ENCODE results near the gene MAD1L1. TPM values are rescaled to one million over a fixed set of nuclear protein-coding genes. Genes with fewer than 3 reads are reported as not detected.
A peak's percentile ranks its signal among the peaks of the same experiment; 100 is the strongest.

The MAD1L1 gene
- total and polyA plus RNA-seq, 2 of the 8 experiments (the other 6 are each of a cell fraction or from before 2014, with no cell fraction given), result 40.4 to 44.6 TPM

GRCh38 chr7:2107386-2108070 is 125.2 kb downstream of the MAD1L1 start:
- 88% methylated on average over 20 of the region's 21 CpGs; no CpG with 5 or more reads in 1 of the 2 experiments for WGBS, 2 experiments (ENCODE audit: extremely low coverage in 1 of 2, insufficient coverage in 1 of 2, insufficient read length in 1 of 2, insufficient replicate concordance in 2 of 2, low coverage in 1 of 2, low lambda C conversion rate in 2 of 2, missing lambda C conversion rate in 1 of 2)
- CTCF ChIA-PET (ENCODE audit: partially characterized antibody), result no interaction called here
- FAIRE-seq, result no peak
- TF ChIP-seq TEAD4 (IDR thresholded peaks at IDR 0.05; ENCODE audit: low read depth, low read length), result no peak
- TF ChIP-seq ZNF274 (IDR thresholded peaks at IDR 0.05; ENCODE audit: borderline replicate concordance, extremely low read depth, low read length), result no peak
- TF ChIP-seq SP4 (IDR thresholded peaks at IDR 0.05; ENCODE audit: low read length), result no peak
- TF ChIP-seq FOSL1 (IDR thresholded peaks at IDR 0.05; ENCODE audit: insufficient read depth, low read depth, low read length), result no peak
- no peak for TF ChIP-seq EZH2 (IDR thresholded peaks at IDR 0.05; ENCODE audit: low read depth, low read length, severe bottlenecking)
- TF ChIP-seq RXRA (IDR thresholded peaks at IDR 0.05; ENCODE audit: insufficient read depth, low read depth, low read length), result no peak
- TF ChIP-seq KDM4A (IDR thresholded peaks at IDR 0.05; ENCODE audit: low read depth, low read length, severe bottlenecking), result no peak
- no peak for TF ChIP-seq PHF8 (conservative IDR thresholded peaks at IDR 0.05; ENCODE audit: low read depth, low read length)
- no peak for TF ChIP-seq TAF1 (IDR thresholded peaks at IDR 0.05; ENCODE audit: low read depth, low read length)
- TF ChIP-seq SUZ12 (IDR thresholded peaks at IDR 0.05; ENCODE audit: low read length), result no peak
- TF ChIP-seq SP2 (IDR thresholded peaks at IDR 0.05; ENCODE audit: low read length), result no peak
- TF ChIP-seq TBP (IDR thresholded peaks at IDR 0.05; ENCODE audit: low read depth, low read length), result no peak
- TF ChIP-seq JUND (IDR thresholded peaks at IDR 0.05; ENCODE audit: low read length), result no peak
- no peak for TF ChIP-seq NRF1 (IDR thresholded peaks at IDR 0.05; ENCODE audit: low read depth, low read length)

More at GRCh38 chr7:2107386-2108070, 125.2 kb downstream of the MAD1L1 start:
- H3K4me2 ChIP-seq (ENCODE audit: insufficient read depth in 1 of 2, low read depth in 2 of 2, low read length in 2 of 2), result no peak overlapping the region
- H3K23me2 ChIP-seq (ENCODE audit: low read depth, low read length), result no peaks in the 10 kb centered on the region
- no peak overlapping the region for H3K14ac ChIP-seq (ENCODE audit: insufficient read length)
- no peaks in the 10 kb centered on the region; a peak in 1 of 8 replicates for H3K36me3 ChIP-seq (ENCODE audit: control insufficient read depth in 2 of 4, insufficient read depth in 4 of 4, low read length in 3 of 4)
- POLR2A ChIA-PET (ENCODE audit: partially characterized antibody), result interaction anchor here (1.0 kb wide), 1 partner anchor 296 kb away, joined by 3 read pairs; the partner anchor contains the start of gene CHST12
- no peak overlapping the region for H3K4ac ChIP-seq (replicated peaks; ENCODE audit: insufficient read length, low read depth, low read length)
- H3K56ac ChIP-seq (replicated peaks; ENCODE audit: insufficient read length, low read depth, low read length), result no peak overlapping the region
- no peak overlapping the region for H2BK12ac ChIP-seq (ENCODE audit: low read depth, low read length)
- H3K23ac ChIP-seq (ENCODE audit: insufficient read length), result no peak overlapping the region
- no peak for DNase-seq (ENCODE audit: low read depth in 1 of 2, low spot score in 2 of 2)
- H2BK5ac ChIP-seq (ENCODE audit: low read depth, low read length), result 0 out of 2 replicates have a peak overlapping the region, but pooled peaks have one; percentile 66
- H3K9ac ChIP-seq (replicated peaks in 1 of 4; ENCODE audit: extremely low read depth in 1 of 4, low read depth in 3 of 4, low read length in 3 of 4), result no peak overlapping the region
- H3K18ac ChIP-seq (ENCODE audit: extremely low read depth, low read length), result no peak overlapping the region; the same call in 1 of the 2 replicates
- no peak overlapping the region for H3K27ac ChIP-seq (ENCODE audit: low read depth, low read length)
- no peak overlapping the region for H2AK5ac ChIP-seq (ENCODE audit: low read depth, low read length)
- H2AFZ ChIP-seq (ENCODE audit: low read length), result no peak overlapping the region
- H3K27me3 ChIP-seq (replicated peaks in 1 of 4; ENCODE audit: control insufficient read depth in 3 of 4, extremely low read depth in 1 of 4, insufficient read depth in 3 of 4, low read length in 3 of 4), result no peaks in the 10 kb centered on the region
- H4K8ac ChIP-seq (ENCODE audit: extremely low read depth, insufficient read depth, low read length), result no peak overlapping the region; the same call in 1 of the 2 replicates
- peaks cover 6% of the 10 kb centered on the region for H3K79me1 ChIP-seq (ENCODE audit: low read depth, low read length)
- H4K91ac ChIP-seq (replicated peaks; ENCODE audit: insufficient read length, low read length), result no peak overlapping the region
- no peak overlapping the region for H4K5ac ChIP-seq (ENCODE audit: insufficient read length, low read depth, low read length)
- H3K4me3 ChIP-seq (ENCODE audit: extremely low read depth in 1 of 4, insufficient read depth in 2 of 4, low read depth in 3 of 4, low read length in 4 of 4), result no peak overlapping the region
- H3K4me1 ChIP-seq (replicated peaks in 1 of 4; ENCODE audit: control insufficient read depth in 3 of 4, insufficient read depth in 4 of 4, low read length in 3 of 4), result peaks cover 0 to 44% (median 14%) of the 10 kb centered on the region in 4 experiments; a peak in 6 of 7 replicates
- no peak overlapping the region for H2BK120ac ChIP-seq (replicated peaks; ENCODE audit: low read depth, low read length)
- no peak overlapping the region for H2BK15ac ChIP-seq (ENCODE audit: low read length)
- H3K9me3 ChIP-seq (ENCODE audit: insufficient read depth in 2 of 2, low read depth in 1 of 2, low read length in 1 of 2), result no peaks in the 10 kb centered on the region
- no peak overlapping the region for H2BK20ac ChIP-seq (ENCODE audit: low read length)
- H4K20me1 ChIP-seq (replicated peaks in 1 of 2; ENCODE audit: control insufficient read depth in 1 of 2, insufficient read depth in 2 of 2, low read length in 2 of 2), result peaks cover 1 to 2% of the 10 kb centered on the region in 2 experiments
- H3K79me2 ChIP-seq (ENCODE audit: control insufficient read depth in 1 of 2, insufficient read depth in 2 of 2, low read length in 2 of 2), result peaks cover 0 to 7% of the 10 kb centered on the region in 2 experiments; a peak in 1 of 4 replicates
